Tibial nerve (tissue), 4 donors: ENCODE measurements around the gene TNIP2.
A peak's percentile ranks its signal among the peaks of the same experiment; 100 is the strongest.

Experiments
- CTCF ChIP-seq, 5 experiments: fragments of 200-600 bp in 3 of 5; fragments of 450-650 bp in 2 of 5; sonication (generic) in 3 of 5; IDR thresholded peaks; one replicate each; pipeline ENCODE4 v1.5.1; 2016 to 2019; ENCODE audit warnings: antibody characterized with exemption in 5 of 5, mild to moderate bottlenecking in 3 of 5, moderate library complexity in 2 of 5
- EP300 ChIP-seq, 2 donors: sonication (generic); formaldehyde crosslinking; IDR thresholded peaks; one replicate each; pipeline ENCODE4 v1.6.1; 2017; ENCODE audit warnings: antibody characterized with exemption in 2 of 2, mild to moderate bottlenecking in 1 of 2
- POLR2A ChIP-seq, 2 donors: fragments of 450-650 bp; IDR thresholded peaks; one replicate each; pipeline ENCODE4 v1.6.1; 2017; ENCODE audit warnings: antibody characterized with exemption in 2 of 2, mild to moderate bottlenecking in 2 of 2, moderate library complexity in 2 of 2

- TF ChIP-seq CTCF (IDR thresholded peaks at IDR 0.05) (no peak), POLR2A (IDR thresholded peaks at IDR 0.05) (no peak), EP300 (IDR thresholded peaks at IDR 0.05) (peak in 1 of 2 donors; percentile 56)
Measured at GRCh38 chr4:2798399-2799223, 42.5 kb upstream of the TNIP2 start.
